Fibroblast of lung (primary cell): Measurements from ENCODE around the gene MARCHF6. TPM values are rescaled to one million over a fixed set of nuclear protein-coding genes. Genes with fewer than 3 reads are reported as not detected.

Source experiments
- DNase-seq, 2 donors: peaks; one replicate each; pipeline versions ENCODE4 v3.0.0 to v3.0.0-alpha.2; 2010; ENCODE audit warnings: low read depth in 2 of 2
- H2AFZ ChIP-seq: 2 replicates; pipeline ENCODE4 v1.5.1; 2012; ENCODE audit warnings: low read length, control low read depth, inconsistent platforms
- H3K27ac ChIP-seq: 2 replicates; pipeline ENCODE4 v1.5.1; 2011; ENCODE audit warnings: low read length, control low read depth; ENCODE audit not compliant: insufficient read depth
- H3K27me3 ChIP-seq: 2 replicates; pipeline ENCODE4 v1.5.1; 2011; ENCODE audit warnings: mild to moderate bottlenecking, low read length; ENCODE audit not compliant: control insufficient read depth, insufficient read depth
- H3K36me3 ChIP-seq: 2 replicates; pipeline ENCODE4 v1.5.1; 2011; ENCODE audit warnings: low read length; ENCODE audit not compliant: control insufficient read depth, insufficient read depth
- H3K4me1 ChIP-seq: 2 replicates; pipeline ENCODE4 v1.5.1; 2011; ENCODE audit warnings: low read length; ENCODE audit not compliant: control insufficient read depth, insufficient read depth; ENCODE audit errors: extremely low read depth
- H3K4me2 ChIP-seq: 2 replicates; pipeline ENCODE4 v1.5.1; 2011; ENCODE audit warnings: low read length, control low read depth; ENCODE audit not compliant: insufficient read depth; ENCODE audit errors: extremely low read depth
- H3K4me3 ChIP-seq, 4 experiments: fragments of 200-600 bp in 1 of 4; sonication (generic) in 1 of 4; replicated peaks in 1 of 4; 2 replicates each; pipeline ENCODE4 v1.5.1; 2011 to 2016; ENCODE audit warnings: low read length in 4 of 4, low read depth in 3 of 4, mild to moderate bottlenecking in 3 of 4, control low read depth in 2 of 4, inconsistent platforms in 1 of 4, mixed read lengths in 1 of 4; ENCODE audit not compliant: insufficient read depth in 1 of 4; ENCODE audit errors: control extremely low read depth in 1 of 4
- H3K79me2 ChIP-seq: 2 replicates; pipeline ENCODE4 v1.5.1; 2012; ENCODE audit warnings: mild to moderate bottlenecking, low read length, inconsistent platforms; ENCODE audit not compliant: control insufficient read depth, insufficient read depth
- H3K9ac ChIP-seq: 2 replicates; pipeline ENCODE4 v1.5.1; 2011; ENCODE audit warnings: mild to moderate bottlenecking, low read length, control low read depth; ENCODE audit not compliant: insufficient read depth
- H3K9me3 ChIP-seq: 2 replicates; pipeline ENCODE4 v1.5.1; 2012; ENCODE audit warnings: low read depth, low read length; ENCODE audit not compliant: control insufficient read depth, insufficient read depth
- H4K20me1 ChIP-seq: 2 replicates; pipeline ENCODE4 v1.5.1; 2011; ENCODE audit warnings: low read length; ENCODE audit not compliant: control insufficient read depth, insufficient read depth; ENCODE audit errors: extremely low read depth
- EZH2 ChIP-seq: IDR thresholded peaks from 2 replicates; pipeline ENCODE4 v1.5.1; 2012; ENCODE audit warnings: low read length, control low read depth, mild to moderate bottlenecking; ENCODE audit errors: missing control alignments
- polyA plus RNA-seq, 2 donors: library from polyadenylated mRNA; depleted of rRNA in 1 of 2; stranded (reverse) in 1 of 2; unstranded in 1 of 2; fragments of >200 nt; gene quantifications; 2 replicates each; pipeline ENCODE4 v1.2.1, GENCODE V29; 2011 to 2012; ENCODE audit warnings: missing spikeins in 1 of 2
- total RNA-seq: library from RNA; depleted of rRNA; stranded (reverse); fragments of >200 nt; gene quantifications from 2 replicates; pipeline ENCODE4 v1.2.1, GENCODE V29; 2014
- TF ChIP-seq, protein P1 (sequence below), 2 donors: IDR thresholded peaks in 1 of 2; conservative IDR thresholded peaks in 1 of 2; 1 replicate in 1 of 2; 2 replicates in 1 of 2; pipeline ENCODE4 v1.5.1; 2011 to 2012; ENCODE audit warnings: low read length in 2 of 2, control low read depth in 1 of 2, inconsistent platforms in 1 of 2, low read depth in 1 of 2, mild to moderate bottlenecking in 1 of 2

The MARCHF6 gene
- total and polyA plus RNA-seq, 2 donors (not counting 1 experiment from before 2014, with no cell fraction given) = 67.9 to 142 TPM

DNA sequence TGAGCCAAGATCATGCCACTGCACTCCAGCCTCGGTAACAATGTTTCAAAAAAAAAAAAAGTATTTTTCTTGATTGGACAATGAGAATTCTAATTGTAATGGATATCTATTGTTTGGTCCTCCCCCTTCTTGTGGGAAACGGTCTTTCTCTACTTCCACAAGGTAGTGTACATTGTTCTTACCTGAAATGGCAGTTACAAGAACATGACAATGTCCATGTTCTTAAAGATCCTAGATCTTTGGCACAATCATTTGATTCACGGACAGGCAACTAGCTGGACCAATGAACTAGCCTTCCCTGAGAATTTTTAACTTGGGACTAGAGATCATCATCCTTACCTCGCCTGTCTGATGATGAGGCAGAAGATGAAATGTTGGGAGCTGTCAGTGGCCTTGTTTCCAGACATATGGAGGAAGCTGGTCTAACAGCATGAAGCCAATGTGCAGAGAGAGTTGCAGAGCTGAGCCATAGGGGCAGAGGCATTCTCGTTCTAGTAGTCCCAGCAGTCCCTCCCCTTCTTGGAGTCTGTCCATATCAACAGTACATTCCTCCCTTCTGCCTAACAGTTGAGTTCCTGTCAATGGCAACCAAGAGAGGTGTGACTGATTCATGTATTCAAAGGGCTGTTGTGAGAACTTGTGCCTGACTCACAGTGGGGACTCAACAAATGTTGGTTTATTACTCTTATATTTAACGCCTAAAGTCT is 2.1 kb upstream of the MARCHF6 start:
- Histone ChIP-seq H3K79me2 (peaks cover 27% of the 10 kb centered on the region), H3K36me3 (no peaks in the 10 kb centered on the region), H3K27me3 (no peaks in the 10 kb centered on the region), H3K9me3 (no peaks in the 10 kb centered on the region), H3K4me1 (peaks cover 8% of the 10 kb centered on the region), H3K4me2 (no peak overlapping the region), H3K27ac (no peak overlapping the region), H4K20me1 (no peaks in the 10 kb centered on the region), H3K9ac (no peak overlapping the region), H3K4me3 (no peak overlapping the region), H2AFZ (no peak overlapping the region)
- TF ChIP-seq, protein P1, sequence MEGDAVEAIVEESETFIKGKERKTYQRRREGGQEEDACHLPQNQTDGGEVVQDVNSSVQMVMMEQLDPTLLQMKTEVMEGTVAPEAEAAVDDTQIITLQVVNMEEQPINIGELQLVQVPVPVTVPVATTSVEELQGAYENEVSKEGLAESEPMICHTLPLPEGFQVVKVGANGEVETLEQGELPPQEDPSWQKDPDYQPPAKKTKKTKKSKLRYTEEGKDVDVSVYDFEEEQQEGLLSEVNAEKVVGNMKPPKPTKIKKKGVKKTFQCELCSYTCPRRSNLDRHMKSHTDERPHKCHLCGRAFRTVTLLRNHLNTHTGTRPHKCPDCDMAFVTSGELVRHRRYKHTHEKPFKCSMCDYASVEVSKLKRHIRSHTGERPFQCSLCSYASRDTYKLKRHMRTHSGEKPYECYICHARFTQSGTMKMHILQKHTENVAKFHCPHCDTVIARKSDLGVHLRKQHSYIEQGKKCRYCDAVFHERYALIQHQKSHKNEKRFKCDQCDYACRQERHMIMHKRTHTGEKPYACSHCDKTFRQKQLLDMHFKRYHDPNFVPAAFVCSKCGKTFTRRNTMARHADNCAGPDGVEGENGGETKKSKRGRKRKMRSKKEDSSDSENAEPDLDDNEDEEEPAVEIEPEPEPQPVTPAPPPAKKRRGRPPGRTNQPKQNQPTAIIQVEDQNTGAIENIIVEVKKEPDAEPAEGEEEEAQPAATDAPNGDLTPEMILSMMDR (conservative IDR thresholded peaks at IDR 0.05 in 1 of 2, IDR thresholded peaks at IDR 0.05 in 1 of 2; ENCODE audit: low read depth in 1 of 2, low read length in 2 of 2) = no peak
- TF ChIP-seq EZH2 = no peak
- peak; percentile 81 to 90 for DNase-seq

DNA sequence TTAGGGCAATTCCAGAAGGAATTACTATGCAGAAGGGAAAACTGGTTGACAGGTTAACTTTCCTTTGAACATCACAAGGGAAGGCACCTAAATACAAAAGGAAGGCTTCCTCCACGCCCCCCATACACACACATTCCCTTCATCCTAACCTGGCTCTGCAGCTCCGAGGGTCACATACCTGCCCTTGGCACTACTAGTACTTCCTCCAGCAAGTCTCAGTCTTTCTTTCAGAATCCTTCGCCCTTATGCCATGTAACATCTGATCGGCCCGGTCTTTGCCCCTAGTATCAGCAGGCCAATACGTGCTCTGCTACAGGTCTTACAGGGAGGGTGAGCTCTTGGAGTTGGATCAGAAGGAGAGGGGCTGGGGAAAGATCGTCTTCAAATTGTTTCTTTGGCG is 1.6 kb upstream of the MARCHF6 start:
- no peak overlapping the region for H3K4me2 ChIP-seq
- H3K4me1 ChIP-seq = peaks cover 8% of the 10 kb centered on the region
- no peak for DNase-seq
- peaks cover 33% of the 10 kb centered on the region for H3K79me2 ChIP-seq
- H4K20me1 ChIP-seq = no peaks in the 10 kb centered on the region
- H3K4me3 ChIP-seq = peak overlapping the region in 1 of 4 experiments; percentile 80
- no peak overlapping the region for H2AFZ ChIP-seq
- TF ChIP-seq, protein P1 (conservative IDR thresholded peaks at IDR 0.05 in 1 of 2, IDR thresholded peaks at IDR 0.05 in 1 of 2; ENCODE audit: low read depth in 1 of 2, low read length in 2 of 2) = no peak
- no peak for TF ChIP-seq EZH2
- no peaks in the 10 kb centered on the region for H3K9me3 ChIP-seq
- H3K9ac ChIP-seq = no peak overlapping the region
- H3K27me3 ChIP-seq = no peaks in the 10 kb centered on the region
- no peaks in the 10 kb centered on the region for H3K36me3 ChIP-seq
- no peak overlapping the region for H3K27ac ChIP-seq

DNA sequence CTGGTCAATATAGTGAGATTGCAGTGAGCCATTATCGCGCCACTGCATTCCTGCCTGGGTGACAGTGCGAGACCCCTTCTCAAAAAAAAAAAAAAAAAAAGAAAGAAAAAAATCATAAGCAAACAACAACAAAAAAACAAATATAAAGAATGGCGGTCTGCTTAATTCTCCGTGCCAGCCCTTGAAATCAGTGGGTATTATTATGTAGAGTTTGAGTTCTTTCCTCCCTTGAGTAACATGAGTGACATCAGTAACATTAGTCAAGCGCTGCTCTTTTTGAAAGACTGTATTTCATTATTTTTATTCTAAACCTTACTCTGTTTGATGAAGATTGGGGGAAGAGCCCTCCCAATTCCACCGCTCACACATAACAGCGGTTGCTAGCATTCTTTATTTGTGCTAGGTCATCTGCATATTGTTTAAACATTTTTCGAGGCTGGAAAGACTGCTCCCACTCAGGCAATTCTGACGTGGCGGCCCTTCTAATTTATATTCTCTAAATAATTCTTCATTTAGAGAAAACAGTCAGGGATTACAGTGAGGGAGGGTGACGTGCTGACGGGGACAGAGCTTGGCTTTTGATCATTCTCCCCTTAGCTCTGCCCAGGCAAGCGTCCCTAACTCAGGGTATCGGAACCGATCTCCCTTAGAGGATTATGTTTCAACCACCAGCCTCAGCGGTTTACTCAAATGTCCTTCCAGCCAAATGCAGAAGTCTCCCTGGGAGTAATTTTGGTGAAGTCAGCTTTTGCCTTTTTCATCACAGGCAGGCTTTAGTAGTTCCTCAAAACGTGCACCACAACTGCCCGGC is 860 bp upstream of the MARCHF6 start:
- TF ChIP-seq, protein P1 (conservative IDR thresholded peaks at IDR 0.05 in 1 of 2, IDR thresholded peaks at IDR 0.05 in 1 of 2; ENCODE audit: low read depth in 1 of 2, low read length in 2 of 2) = no peak
- TF ChIP-seq EZH2 = no peak
- Histone ChIP-seq H3K4me3 (peak overlapping the region; percentile 80 to 92 (median 86)), H3K9ac (peak overlapping the region; percentile 95), H3K4me2 (peak overlapping the region; percentile 96), H2AFZ (peak overlapping the region; percentile 62), H3K9me3 (no peaks in the 10 kb centered on the region), H3K27ac (peak overlapping the region; percentile 98), H3K4me1 (peaks cover 8% of the 10 kb centered on the region), H3K79me2 (peaks cover 40% of the 10 kb centered on the region), H3K36me3 (no peaks in the 10 kb centered on the region), H3K27me3 (no peaks in the 10 kb centered on the region), H4K20me1 (peaks cover 2% of the 10 kb centered on the region)
- peak; percentile 56 to 73 for DNase-seq
